IMR-90 (cell line): ENCODE measurements around the gene TACR2. TPM values are rescaled to one million over a fixed set of nuclear protein-coding genes. Genes with fewer than 3 reads are reported as not detected.

Source experiments
- ATAC-seq: fragments of 200-7000 bp; cut with Tn5 transposase; 2 replicates; pipeline ENCODE4 v1.9.1; 2020; ENCODE audit warnings: low read depth, mild to moderate bottlenecking, moderate library complexity
- BruUV-seq: library from RNA; stranded (reverse); fragments of 400-500 nt; replicated peaks from 2 replicates; lab custom pipeline; 2021; lab: Mats Ljungman, UMichigan
- CTCF ChIA-PET: fragments of 300-600 bp; formaldehyde crosslinking; extraction: SDS; loops from one replicate; lab custom pipeline; 2021; ENCODE audit warnings: antibody characterized with exemption; lab: Yijun Ruan, JAX
- POLR2A ChIA-PET: fragments of 300-600 bp; sonication (Branson Sonifier 250); formaldehyde crosslinking; loops from one replicate; lab custom pipeline; 2022; ENCODE audit warnings: antibody characterized with exemption; ENCODE audit not compliant: unreplicated experiment; lab: Charles Lee
- DNase-seq: peaks from one replicate; pipeline ENCODE4 v3.0.0; 2013
- H2AFZ ChIP-seq: replicated peaks from 2 replicates; pipeline ENCODE3; 2013; ENCODE audit warnings: low read length, mild to moderate bottlenecking; ENCODE audit not compliant: poor library complexity
- H2AK5ac ChIP-seq: 2 replicates; pipeline ENCODE4 v1.6.1; 2013; ENCODE audit warnings: low read depth, low read length, inconsistent platforms
- H2AK9ac ChIP-seq: replicated peaks from 2 replicates; pipeline ENCODE3; 2013; ENCODE audit warnings: mild to moderate bottlenecking, low read depth, low read length, moderate library complexity; ENCODE audit not compliant: poor library complexity
- H2BK120ac ChIP-seq: 2 replicates; pipeline ENCODE4 v1.6.1; 2013; ENCODE audit warnings: low read depth, low read length, inconsistent platforms
- H2BK15ac ChIP-seq: 3 replicates; pipeline ENCODE4 v1.6.1; 2013; ENCODE audit warnings: low read depth, low read length, inconsistent platforms
- H2BK20ac ChIP-seq: 2 replicates; pipeline ENCODE4 v1.6.1; 2013; ENCODE audit warnings: low read depth, mild to moderate bottlenecking, inconsistent platforms, low read length, moderate library complexity
- H2BK5ac ChIP-seq: 2 replicates; pipeline ENCODE4 v1.6.1; 2013; ENCODE audit warnings: mild to moderate bottlenecking, low read depth, low read length, inconsistent platforms; ENCODE audit not compliant: poor library complexity, severe bottlenecking
- H3K14ac ChIP-seq: replicated peaks from 2 replicates; pipeline ENCODE4 v1.6.1; 2013; ENCODE audit warnings: low read depth, low read length, inconsistent platforms
- H3K18ac ChIP-seq: 2 replicates; pipeline ENCODE4 v1.6.1; 2013; ENCODE audit warnings: low read depth, low read length, control low read depth
- H3K23ac ChIP-seq: 2 replicates; pipeline ENCODE4 v1.6.1; 2013; ENCODE audit warnings: low read depth, low read length, inconsistent platforms
- H3K27ac ChIP-seq: 2 replicates; pipeline ENCODE4 v1.5.1; 2013; ENCODE audit warnings: mild to moderate bottlenecking, control low read depth, low read length; ENCODE audit not compliant: insufficient read depth
- H3K27me3 ChIP-seq: 2 replicates; pipeline ENCODE4 v1.6.1; 2013; ENCODE audit warnings: low read length; ENCODE audit not compliant: control insufficient read depth, insufficient read depth
- H3K36me3 ChIP-seq: 2 replicates; pipeline ENCODE4 v1.6.1; 2013; ENCODE audit warnings: low read length, mixed read lengths; ENCODE audit not compliant: control insufficient read depth, insufficient read depth
- H3K4ac ChIP-seq: 2 replicates; pipeline ENCODE4 v1.6.1; 2013; ENCODE audit warnings: low read depth, low read length, inconsistent platforms
- H3K4me1 ChIP-seq: 2 replicates; pipeline ENCODE4 v1.6.1; 2013; ENCODE audit warnings: low read length, mixed read lengths; ENCODE audit not compliant: control insufficient read depth, insufficient read depth
- H3K4me2 ChIP-seq: 2 replicates; pipeline ENCODE4 v1.6.1; 2013; ENCODE audit warnings: low read depth, mild to moderate bottlenecking, control low read depth, low read length, moderate library complexity
- H3K4me3 ChIP-seq: 2 replicates; pipeline ENCODE4 v1.5.1; 2013; ENCODE audit warnings: low read depth, mild to moderate bottlenecking, control low read depth, low read length, moderate library complexity; ENCODE audit not compliant: insufficient read depth
- H3K56ac ChIP-seq: 2 replicates; pipeline ENCODE4 v1.6.1; 2013; ENCODE audit warnings: low read length, inconsistent platforms; ENCODE audit not compliant: insufficient read depth; ENCODE audit errors: extremely low read depth
- H3K79me1 ChIP-seq, 2 experiments: 2 replicates each; pipeline ENCODE4 v1.6.1; 2013; ENCODE audit warnings: low read length in 2 of 2, inconsistent platforms in 1 of 2, low read depth in 1 of 2
- H3K9ac ChIP-seq: 2 replicates; pipeline ENCODE4 v1.6.1; 2013; ENCODE audit warnings: low read depth, low read length, control low read depth
- H3K9me1 ChIP-seq: 2 replicates; pipeline ENCODE4 v1.6.1; 2013; ENCODE audit warnings: low read length, inconsistent platforms; ENCODE audit not compliant: insufficient read depth
- H3K9me3 ChIP-seq: 2 replicates; pipeline ENCODE4 v1.6.1; 2013; ENCODE audit warnings: low read length; ENCODE audit not compliant: control insufficient read depth, insufficient read depth
- H4K20me1 ChIP-seq: 2 replicates; pipeline ENCODE4 v1.6.1; 2013; ENCODE audit warnings: low read length, inconsistent platforms; ENCODE audit not compliant: insufficient read depth
- H4K5ac ChIP-seq: 2 replicates; pipeline ENCODE4 v1.6.1; 2013; ENCODE audit warnings: mild to moderate bottlenecking, low read depth, low read length, control low read depth
- H4K8ac ChIP-seq, 2 experiments: 2 replicates each; pipeline ENCODE4 v1.6.1; 2013; ENCODE audit warnings: low read depth in 2 of 2, low read length in 2 of 2, control low read depth in 1 of 2, inconsistent platforms in 1 of 2
- H4K91ac ChIP-seq: 2 replicates; pipeline ENCODE4 v1.6.1; 2013; ENCODE audit warnings: low read depth, low read length, inconsistent platforms; ENCODE audit not compliant: insufficient read depth
- BHLHE40 ChIP-seq: fragments of 150-350 bp; IDR thresholded peaks from 2 replicates; pipeline ENCODE4 v1.6.1; 2016; ENCODE audit warnings: mild to moderate bottlenecking, low read depth, low read length
- CEBPB ChIP-seq: IDR thresholded peaks from 2 replicates; pipeline ENCODE4 v1.6.1; 2012; ENCODE audit warnings: low read depth, low read length, improper control_type of control experiment
- CHD1 ChIP-seq: IDR thresholded peaks from 2 replicates; pipeline ENCODE4 v1.6.1; 2012; ENCODE audit warnings: low read depth, low read length, improper control_type of control experiment
- CTCF ChIP-seq: conservative IDR thresholded peaks from 2 replicates; pipeline ENCODE4 v1.5.1; 2012; ENCODE audit warnings: mild to moderate bottlenecking, low read depth, low read length, improper control_type of control experiment
- ELK1 ChIP-seq: fragments of 150-350 bp; IDR thresholded peaks from 2 replicates; pipeline ENCODE4 v1.6.1; 2016; ENCODE audit warnings: low read depth, mild to moderate bottlenecking, low read length, moderate library complexity, borderline replicate concordance
- FOS ChIP-seq: fragments of 150-350 bp; IDR thresholded peaks from 2 replicates; pipeline ENCODE4 v1.6.1; 2016; ENCODE audit warnings: low read depth, low read length
- MAZ ChIP-seq: IDR thresholded peaks from 2 replicates; pipeline ENCODE4 v1.6.1; 2012; ENCODE audit warnings: low read depth, mild to moderate bottlenecking, low read length, improper control_type of control experiment, moderate library complexity, borderline replicate concordance
- NFE2L2 ChIP-seq: fragments of 150-350 bp; IDR thresholded peaks from 2 replicates; pipeline ENCODE4 v1.6.1; 2016; ENCODE audit warnings: low read depth, mild to moderate bottlenecking, low read length
- POLR2A ChIP-seq: IDR thresholded peaks from 2 replicates; pipeline ENCODE4 v1.6.1; 2012; ENCODE audit warnings: mild to moderate bottlenecking, low read depth, low read length
- RAD21 ChIP-seq: IDR thresholded peaks from 2 replicates; pipeline ENCODE4 v1.6.1; 2012; ENCODE audit warnings: low read length, improper control_type of control experiment
- RCOR1 ChIP-seq: IDR thresholded peaks from 2 replicates; pipeline ENCODE4 v1.6.1; 2012; ENCODE audit warnings: mild to moderate bottlenecking, low read length, improper control_type of control experiment; ENCODE audit not compliant: insufficient replicate concordance
- RFX5 ChIP-seq: IDR thresholded peaks from 2 replicates; pipeline ENCODE4 v1.8.0; 2012; ENCODE audit warnings: low read depth, mild to moderate bottlenecking, low read length, moderate library complexity
- SMC3 ChIP-seq: fragments of 150-350 bp; IDR thresholded peaks from 2 replicates; pipeline ENCODE4 v1.6.1; 2016; ENCODE audit warnings: low read depth, mild to moderate bottlenecking, antibody characterized with exemption, low read length, moderate library complexity
- USF2 ChIP-seq: fragments of 150-350 bp; IDR thresholded peaks from 2 replicates; pipeline ENCODE4 v1.6.1; 2017; ENCODE audit warnings: mild to moderate bottlenecking, antibody characterized with exemption, low read length, low read depth
- WGBS, 2 experiments: methylation state at CpG; one replicate each; pipeline versions ENCODE4 v1.1.5 to v1.1.7; 2013; ENCODE audit warnings: missing lambda C conversion rate in 2 of 2; ENCODE audit not compliant: insufficient read length in 1 of 2; ENCODE audit errors: extremely low coverage in 2 of 2; 5-methylcytosine and 5-hydroxymethylcytosine counted together
- dilution Hi-C: fragments of 300-500 bp; cut with HindIII; formaldehyde crosslinking; loops from one replicate; pipeline ENCODE4 v1.14.3; 2018; ENCODE audit warnings: low sequenced_read_pairs; ENCODE audit not compliant: unreplicated experiment
- in situ Hi-C: fragments of 300-500 bp; cut with MboI; formaldehyde crosslinking; loops from 3 replicates; pipeline ENCODE4 v1.14.3; 2019; ENCODE audit warnings: low sequenced_read_pairs, inconsistent platforms, mixed read lengths
- intact Hi-C: fragments of 100-400 bp; cut with micrococcal nuclease; formaldehyde crosslinking; loops from 2 replicates; pipeline ENCODE4 v1.10.0; 2022
- polyA plus RNA-seq, 3 experiments: library from polyadenylated mRNA; depleted of rRNA; stranded (reverse); fragments of >200 nt; gene quantifications; 2 replicates each; pipeline ENCODE4 v1.2.3, GENCODE V29; 2012; ENCODE audit warnings: low replicate concordance in 1 of 3
- total RNA-seq: library from RNA; depleted of rRNA; stranded (reverse); fragments of >200 nt; gene quantifications from 2 replicates; pipeline ENCODE4 v1.2.3, GENCODE V29; 2012

The TACR2 gene
- total and polyA plus RNA-seq, 2 of the 4 experiments (the other 2 are of a cell fraction) = not detected

- no peak overlapping the region for H3K14ac ChIP-seq
- CTCF ChIA-PET = no interaction called here
- no peak overlapping the region for H2BK15ac ChIP-seq
- ATAC-seq (no peak), DNase-seq (no peak)
- peak overlapping the region; percentile 20; the same call in 1 of the 2 replicates for H2AK5ac ChIP-seq
- no peak overlapping the region for H2AK9ac ChIP-seq
- no peak overlapping the region for H3K56ac ChIP-seq
- H3K23ac ChIP-seq = no peak overlapping the region
- no peak overlapping the region for H3K4me3 ChIP-seq
- no peak overlapping the region for H2AFZ ChIP-seq
- H3K9me1 ChIP-seq = peaks cover 11% of the 10 kb centered on the region; the same call in 1 of the 2 replicates
- H3K4me2 ChIP-seq = no peak overlapping the region
- no peak overlapping the region for H2BK5ac ChIP-seq
- peaks cover 12% of the 10 kb centered on the region for H3K4me1 ChIP-seq
- H3K27ac ChIP-seq = no peak overlapping the region
- dilution Hi-C loops (no loop called here), in situ Hi-C loops (no loop called here), intact Hi-C loops (no loop called here)
- H3K27me3 ChIP-seq = peaks cover 18% of the 10 kb centered on the region
- no peak overlapping the region for H4K91ac ChIP-seq
- no peak overlapping the region for H3K18ac ChIP-seq
- no peak overlapping the region for H3K4ac ChIP-seq
- H2BK20ac ChIP-seq = 0 out of 2 replicates have a peak overlapping the region, but pooled peaks have one; percentile 12
- no peaks in the 10 kb centered on the region for H4K20me1 ChIP-seq
- no peaks in the 10 kb centered on the region for H3K9me3 ChIP-seq
- H3K79me1 ChIP-seq = no peaks in the 10 kb centered on the region
- no peak overlapping the region for H2BK120ac ChIP-seq
- H3K9ac ChIP-seq = no peak overlapping the region
- H4K8ac ChIP-seq = peak overlapping the region; percentile 80 to 81; a peak in 1 of 4 replicates
- WGBS, 2 experiments = 55% methylated on average over 2 of the region's 13 CpGs; no CpG with 5 or more reads in 1 of the 2 experiments
- no TSS peak for BruUV-seq
- POLR2A ChIA-PET = no interaction called here
- H4K5ac ChIP-seq = no peak overlapping the region
- H3K36me3 ChIP-seq = no peaks in the 10 kb centered on the region
- TF ChIP-seq POLR2A (no peak), FOS (no peak), CEBPB (no peak), CHD1 (no peak), BHLHE40 (no peak), RCOR1 (no peak), CTCF (no peak), NFE2L2 (no peak), SMC3 (no peak), RAD21 (no peak), MAZ (no peak), ELK1 (no peak), USF2 (no peak), RFX5 (no peak)
These were observed 20.9 kb upstream of the TACR2 start for GRCh38 chr10:69437321-69438259.
